ENCODE measurements around the gene MMS22L. TPM values are rescaled to one million over a fixed set of nuclear protein-coding genes. Genes with fewer than 3 reads are reported as not detected.

The MMS22L gene
- polyA plus RNA-seq, 2 of the 4 experiments (the other 2 are of a cell fraction), result 11.5 to 24.5 TPM

DNA sequence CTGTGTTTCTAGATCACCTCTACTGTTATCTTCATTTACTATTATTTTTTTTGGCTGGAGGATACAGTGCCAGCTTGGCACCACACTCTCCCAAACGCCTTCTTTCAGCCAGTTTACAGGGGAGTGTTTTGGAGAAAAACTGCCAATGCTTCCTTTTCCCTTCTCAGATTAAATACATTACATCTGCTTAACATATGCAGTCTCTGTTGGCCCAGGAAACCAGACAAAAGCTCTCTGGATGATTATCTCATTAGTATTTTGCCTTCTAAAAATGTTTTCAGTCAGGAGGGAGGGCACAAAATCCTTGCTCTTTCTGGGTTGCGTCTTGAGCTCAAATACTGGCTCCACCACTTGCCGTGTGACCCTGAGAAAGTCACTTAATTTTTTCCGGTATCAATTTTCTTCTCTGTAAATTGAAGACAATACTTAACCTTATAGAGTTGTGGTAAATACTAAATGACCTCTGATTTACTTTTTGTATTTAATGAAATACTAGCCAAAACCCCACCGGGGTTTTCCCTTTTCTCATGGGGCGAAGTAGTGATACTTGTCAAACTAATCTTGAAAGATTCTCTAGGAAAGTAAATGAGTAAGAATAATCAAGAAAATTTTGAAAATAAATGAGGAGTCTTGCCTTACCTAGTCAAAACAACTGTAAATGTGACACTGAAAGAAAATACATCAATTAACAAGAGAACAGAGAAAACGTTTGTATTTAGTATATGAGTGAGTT is 146.2 kb downstream of the MMS22L start:
- ChIA-PET CTCF (no interaction called here), POLR2A (no interaction called here)
- no peak for DNase-seq (ENCODE audit: low read depth in 1 of 2, low spot score in 1 of 2)
- WGBS (ENCODE audit: missing lambda C conversion rate), result 81% methylated on average over 7 of the region's 7 CpGs
- TF ChIP-seq, protein P1, sequence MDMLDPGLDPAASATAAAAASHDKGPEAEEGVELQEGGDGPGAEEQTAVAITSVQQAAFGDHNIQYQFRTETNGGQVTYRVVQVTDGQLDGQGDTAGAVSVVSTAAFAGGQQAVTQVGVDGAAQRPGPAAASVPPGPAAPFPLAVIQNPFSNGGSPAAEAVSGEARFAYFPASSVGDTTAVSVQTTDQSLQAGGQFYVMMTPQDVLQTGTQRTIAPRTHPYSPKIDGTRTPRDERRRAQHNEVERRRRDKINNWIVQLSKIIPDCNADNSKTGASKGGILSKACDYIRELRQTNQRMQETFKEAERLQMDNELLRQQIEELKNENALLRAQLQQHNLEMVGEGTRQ (IDR thresholded peaks at IDR 0.05), result no peak
- TF ChIP-seq KDM5A (IDR thresholded peaks at IDR 0.05) (no peak), FOXS1 (CRISPR knock-in tag; IDR thresholded peaks at IDR 0.05) (no peak), BHLHE40 (IDR thresholded peaks at IDR 0.05; ENCODE audit: low read depth, low read length) (no peak), NPAS2 (CRISPR knock-in tag; IDR thresholded peaks at IDR 0.05; ENCODE audit: borderline replicate concordance) (no peak), NR3C1 (IDR thresholded peaks at IDR 0.05) (no peak), JUNB (IDR thresholded peaks at IDR 0.05) (no peak), HDAC2 (IDR thresholded peaks at IDR 0.05) (no peak)
- TF ChIP-seq, protein P2, sequence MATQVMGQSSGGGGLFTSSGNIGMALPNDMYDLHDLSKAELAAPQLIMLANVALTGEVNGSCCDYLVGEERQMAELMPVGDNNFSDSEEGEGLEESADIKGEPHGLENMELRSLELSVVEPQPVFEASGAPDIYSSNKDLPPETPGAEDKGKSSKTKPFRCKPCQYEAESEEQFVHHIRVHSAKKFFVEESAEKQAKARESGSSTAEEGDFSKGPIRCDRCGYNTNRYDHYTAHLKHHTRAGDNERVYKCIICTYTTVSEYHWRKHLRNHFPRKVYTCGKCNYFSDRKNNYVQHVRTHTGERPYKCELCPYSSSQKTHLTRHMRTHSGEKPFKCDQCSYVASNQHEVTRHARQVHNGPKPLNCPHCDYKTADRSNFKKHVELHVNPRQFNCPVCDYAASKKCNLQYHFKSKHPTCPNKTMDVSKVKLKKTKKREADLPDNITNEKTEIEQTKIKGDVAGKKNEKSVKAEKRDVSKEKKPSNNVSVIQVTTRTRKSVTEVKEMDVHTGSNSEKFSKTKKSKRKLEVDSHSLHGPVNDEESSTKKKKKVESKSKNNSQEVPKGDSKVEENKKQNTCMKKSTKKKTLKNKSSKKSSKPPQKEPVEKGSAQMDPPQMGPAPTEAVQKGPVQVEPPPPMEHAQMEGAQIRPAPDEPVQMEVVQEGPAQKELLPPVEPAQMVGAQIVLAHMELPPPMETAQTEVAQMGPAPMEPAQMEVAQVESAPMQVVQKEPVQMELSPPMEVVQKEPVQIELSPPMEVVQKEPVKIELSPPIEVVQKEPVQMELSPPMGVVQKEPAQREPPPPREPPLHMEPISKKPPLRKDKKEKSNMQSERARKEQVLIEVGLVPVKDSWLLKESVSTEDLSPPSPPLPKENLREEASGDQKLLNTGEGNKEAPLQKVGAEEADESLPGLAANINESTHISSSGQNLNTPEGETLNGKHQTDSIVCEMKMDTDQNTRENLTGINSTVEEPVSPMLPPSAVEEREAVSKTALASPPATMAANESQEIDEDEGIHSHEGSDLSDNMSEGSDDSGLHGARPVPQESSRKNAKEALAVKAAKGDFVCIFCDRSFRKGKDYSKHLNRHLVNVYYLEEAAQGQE (IDR thresholded peaks at IDR 0.05), result no peak
- Histone ChIP-seq H3K27ac (no peak overlapping the region), H3K4me1 (no peaks in the 10 kb centered on the region), H3K4me2 (no peak overlapping the region), H3K9me3 (no peaks in the 10 kb centered on the region), H3K4me3 (no peak overlapping the region)
- no peak for ATAC-seq
- FAIRE-seq, result no peak

DNA sequence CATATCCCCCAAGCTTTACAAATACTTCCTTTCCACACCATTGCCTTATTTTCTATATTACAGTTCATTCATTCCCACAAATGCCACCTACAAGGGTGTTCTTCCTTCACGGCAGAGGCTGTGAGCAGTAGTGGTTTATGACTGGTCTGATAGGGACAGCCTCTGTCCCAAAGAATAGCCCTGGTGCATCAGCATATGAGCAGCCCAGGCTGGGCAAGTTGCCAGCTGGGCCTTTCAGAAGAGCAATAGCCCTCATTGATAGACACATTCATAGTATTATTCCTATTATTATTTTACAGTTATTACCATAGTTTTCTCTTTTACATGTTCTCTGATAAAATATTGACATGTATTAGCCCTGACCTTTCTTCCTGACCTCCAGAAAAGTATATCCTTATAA is 149.9 kb downstream of the MMS22L start:
- ATAC-seq (no peak), DNase-seq (ENCODE audit: low read depth in 1 of 2, low spot score in 1 of 2) (no peak), FAIRE-seq (no peak)
- TF ChIP-seq, protein P3, sequence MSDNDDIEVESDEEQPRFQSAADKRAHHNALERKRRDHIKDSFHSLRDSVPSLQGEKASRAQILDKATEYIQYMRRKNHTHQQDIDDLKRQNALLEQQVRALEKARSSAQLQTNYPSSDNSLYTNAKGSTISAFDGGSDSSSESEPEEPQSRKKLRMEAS (IDR thresholded peaks at IDR 0.05), result no peak
- TF ChIP-seq RCOR1 (IDR thresholded peaks at IDR 0.05; ENCODE audit: low read depth, low read length), result no peak
- no peak for TF ChIP-seq JUN (IDR thresholded peaks at IDR 0.05)
- no peak for TF ChIP-seq MAFK (IDR thresholded peaks at IDR 0.05; ENCODE audit: partially characterized antibody)
- TF ChIP-seq CEBPB (IDR thresholded peaks at IDR 0.05), result no peak
- no peak for TF ChIP-seq NFE2L2 (conservative IDR thresholded peaks at IDR 0.05; ENCODE audit: low read length)
- TF ChIP-seq BHLHE40 (IDR thresholded peaks at IDR 0.05; ENCODE audit: low read depth, low read length), result no peak
- TF ChIP-seq RARB (CRISPR knock-in tag; IDR thresholded peaks at IDR 0.05), result no peak
- TF ChIP-seq CHD4 (IDR thresholded peaks at IDR 0.05; ENCODE audit: borderline replicate concordance), result no peak
- POLR2A ChIA-PET, result no interaction called here
- Histone ChIP-seq H3K4me1 (no peaks in the 10 kb centered on the region), H3K9me3 (no peaks in the 10 kb centered on the region), H3K27ac (no peak overlapping the region), H3K4me3 (no peak overlapping the region), H3K4me2 (no peak overlapping the region)
- CTCF ChIA-PET, result no interaction called here
- WGBS (ENCODE audit: missing lambda C conversion rate), result 64% methylated on average over 1 of the region's 1 CpG

DNA sequence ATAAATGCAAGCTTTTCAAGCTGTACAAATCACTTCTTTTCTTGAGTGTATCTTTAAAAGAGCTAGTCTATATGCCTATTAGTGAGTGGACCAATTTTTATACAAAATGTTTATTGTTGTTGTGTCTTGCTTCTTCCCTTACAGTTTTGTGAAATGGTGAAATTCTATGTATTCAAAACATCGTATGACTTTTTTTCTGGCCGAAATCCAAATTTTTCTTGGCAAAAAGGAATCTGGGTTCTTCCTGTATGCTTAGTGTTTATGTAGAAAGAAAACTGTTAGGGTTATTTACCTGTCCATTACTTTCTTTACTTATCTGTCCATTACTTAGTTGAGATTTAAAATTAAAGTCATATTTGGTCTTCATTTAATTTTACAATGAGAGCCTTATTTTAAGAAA is 153.9 kb downstream of the MMS22L start:
- WGBS (ENCODE audit: missing lambda C conversion rate), result 33% methylated on average over 2 of the region's 2 CpGs
- no peak overlapping the region for H3K27ac ChIP-seq
- H3K4me2 ChIP-seq, result no peak overlapping the region
- ATAC-seq, result no peak
- H3K9me3 ChIP-seq, result no peaks in the 10 kb centered on the region
- ChIA-PET CTCF (interaction anchor here (1.3 kb wide), 1 partner anchor 13 kb away, joined by 4 read pairs; no protein-coding TSS in a partner anchor), POLR2A (no interaction called here)
- no peaks in the 10 kb centered on the region for H3K4me1 ChIP-seq
- no peak overlapping the region for H3K4me3 ChIP-seq
- FAIRE-seq, result no peak
- DNase-seq (ENCODE audit: low read depth in 1 of 2, low spot score in 1 of 2), result no peak
- TF ChIP-seq, protein P3 (IDR thresholded peaks at IDR 0.05), result no peak
- TF ChIP-seq, protein P4, sequence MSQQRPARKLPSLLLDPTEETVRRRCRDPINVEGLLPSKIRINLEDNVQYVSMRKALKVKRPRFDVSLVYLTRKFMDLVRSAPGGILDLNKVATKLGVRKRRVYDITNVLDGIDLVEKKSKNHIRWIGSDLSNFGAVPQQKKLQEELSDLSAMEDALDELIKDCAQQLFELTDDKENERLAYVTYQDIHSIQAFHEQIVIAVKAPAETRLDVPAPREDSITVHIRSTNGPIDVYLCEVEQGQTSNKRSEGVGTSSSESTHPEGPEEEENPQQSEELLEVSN (IDR thresholded peaks at IDR 0.05; ENCODE audit: borderline replicate concordance, low read depth), result no peak
- TF ChIP-seq TFCP2L1 (CRISPR knock-in tag; IDR thresholded peaks at IDR 0.05), result no peak
- TF ChIP-seq, protein P5, sequence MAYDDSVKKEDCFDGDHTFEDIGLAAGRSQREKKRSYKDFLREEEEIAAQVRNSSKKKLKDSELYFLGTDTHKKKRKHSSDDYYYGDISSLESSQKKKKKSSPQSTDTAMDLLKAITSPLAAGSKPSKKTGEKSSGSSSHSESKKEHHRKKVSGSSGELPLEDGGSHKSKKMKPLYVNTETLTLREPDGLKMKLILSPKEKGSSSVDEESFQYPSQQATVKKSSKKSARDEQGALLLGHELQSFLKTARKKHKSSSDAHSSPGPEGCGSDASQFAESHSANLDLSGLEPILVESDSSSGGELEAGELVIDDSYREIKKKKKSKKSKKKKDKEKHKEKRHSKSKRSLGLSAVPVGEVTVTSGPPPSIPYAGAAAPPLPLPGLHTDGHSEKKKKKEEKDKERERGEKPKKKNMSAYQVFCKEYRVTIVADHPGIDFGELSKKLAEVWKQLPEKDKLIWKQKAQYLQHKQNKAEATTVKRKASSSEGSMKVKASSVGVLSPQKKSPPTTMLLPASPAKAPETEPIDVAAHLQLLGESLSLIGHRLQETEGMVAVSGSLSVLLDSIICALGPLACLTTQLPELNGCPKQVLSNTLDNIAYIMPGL (CRISPR knock-in tag; IDR thresholded peaks at IDR 0.05; ENCODE audit: borderline replicate concordance), result no peak
- no peak for TF ChIP-seq SREBF2 (IDR thresholded peaks at IDR 0.05)
- TF ChIP-seq HOXB13 (CRISPR knock-in tag; IDR thresholded peaks at IDR 0.05; ENCODE audit: low read depth), result no peak
- no peak for TF ChIP-seq HEYL (CRISPR knock-in tag; IDR thresholded peaks at IDR 0.05)
- TF ChIP-seq ESRRA (IDR thresholded peaks at IDR 0.05; ENCODE audit: borderline replicate concordance, low read length), result no peak
- no peak for TF ChIP-seq HOXA7 (CRISPR knock-in tag; IDR thresholded peaks at IDR 0.05)
- TF ChIP-seq, protein P6, sequence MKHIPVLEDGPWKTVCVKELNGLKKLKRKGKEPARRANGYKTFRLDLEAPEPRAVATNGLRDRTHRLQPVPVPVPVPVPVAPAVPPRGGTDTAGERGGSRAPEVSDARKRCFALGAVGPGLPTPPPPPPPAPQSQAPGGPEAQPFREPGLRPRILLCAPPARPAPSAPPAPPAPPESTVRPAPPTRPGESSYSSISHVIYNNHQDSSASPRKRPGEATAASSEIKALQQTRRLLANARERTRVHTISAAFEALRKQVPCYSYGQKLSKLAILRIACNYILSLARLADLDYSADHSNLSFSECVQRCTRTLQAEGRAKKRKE (CRISPR knock-in tag; IDR thresholded peaks at IDR 0.05; ENCODE audit: low read depth), result no peak
- TF ChIP-seq MAFK (IDR thresholded peaks at IDR 0.05; ENCODE audit: partially characterized antibody), result no peak
- TF ChIP-seq KDM1A (IDR thresholded peaks at IDR 0.05; ENCODE audit: low read depth), result no peak

Data from A549 (cell line).